ENCODE results near the gene CETP.
"Not testable (repeated sequence)": the region's sequence is repeated elsewhere in the genome, so short reads cannot be mapped to it uniquely, and the experiment has no call there.

CETP gene

GRCh38 chr16:56966093-56966475 is 4.3 kb downstream of the CETP start:
- H3K9ac ChIP-seq (ENCODE audit: low read length) = no peak overlapping the region
- peaks cover 6% of the 10 kb centered on the region for H3K4me1 ChIP-seq (ENCODE audit: insufficient read depth, low read length)

DNA sequence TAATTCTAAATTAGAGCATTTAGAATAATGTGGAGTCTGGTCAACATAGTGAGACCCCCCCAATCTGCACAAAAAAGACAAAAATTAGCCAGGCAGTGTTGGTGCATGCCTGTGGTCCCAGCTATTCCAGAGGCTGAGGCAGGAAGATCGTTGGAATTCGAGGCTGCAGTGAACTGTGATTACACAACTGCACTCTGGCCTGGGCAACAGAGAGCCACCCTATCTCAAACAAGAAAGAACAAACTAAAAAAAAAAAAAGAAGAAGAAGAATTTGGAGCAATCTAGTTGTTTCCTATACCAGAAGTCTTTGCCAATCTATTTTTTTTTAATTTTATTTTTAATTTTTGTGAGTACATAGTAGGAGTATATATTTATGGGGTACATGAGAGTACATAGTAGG is 6.0 kb downstream of the CETP start:
- peaks cover 6% of the 10 kb centered on the region for H3K4me1 ChIP-seq (ENCODE audit: insufficient read depth, low read length)
- H3K9ac ChIP-seq (ENCODE audit: low read length) = no peak overlapping the region
- no peaks in the 10 kb centered on the region for H3K36me3 ChIP-seq (ENCODE audit: insufficient read depth, low read length)
- no peaks in the 10 kb centered on the region for H3K9me3 ChIP-seq (ENCODE audit: low read length)
- H3K27me3 ChIP-seq (ENCODE audit: control insufficient read depth in 1 of 2, insufficient read depth in 2 of 2, low read length in 2 of 2) = no peaks in the 10 kb centered on the region
- no peak overlapping the region for H3K4me3 ChIP-seq (ENCODE audit: low read depth in 1 of 2, low read length in 2 of 2)
- no peak overlapping the region for H3K27ac ChIP-seq (ENCODE audit: low read depth, low read length)

More at GRCh38 chr16:56966093-56966475, 4.3 kb downstream of the CETP start:
- Histone ChIP-seq H3K27me3 (ENCODE audit: control insufficient read depth in 1 of 2, insufficient read depth in 2 of 2, low read length in 2 of 2) (no peaks in the 10 kb centered on the region), H3K9me3 (ENCODE audit: low read length) (no peaks in the 10 kb centered on the region), H3K27ac (ENCODE audit: low read depth, low read length) (no peak overlapping the region), H3K4me3 (ENCODE audit: low read depth in 1 of 2, low read length in 2 of 2) (no peak overlapping the region), H3K36me3 (ENCODE audit: insufficient read depth, low read length) (no peaks in the 10 kb centered on the region)

- H3K4me1 ChIP-seq (ENCODE audit: insufficient read depth, low read length) = peaks cover 6% of the 10 kb centered on the region
- no peaks in the 10 kb centered on the region for H3K27me3 ChIP-seq (ENCODE audit: control insufficient read depth in 1 of 2, insufficient read depth in 2 of 2, low read length in 2 of 2)
- H3K4me3 ChIP-seq (ENCODE audit: low read depth in 1 of 2, low read length in 2 of 2) = no peak overlapping the region
- no peaks in the 10 kb centered on the region for H3K36me3 ChIP-seq (ENCODE audit: insufficient read depth, low read length)
- no peaks in the 10 kb centered on the region for H3K9me3 ChIP-seq (ENCODE audit: low read length)
- H3K27ac ChIP-seq (ENCODE audit: low read depth, low read length) = no peak overlapping the region
- no peak overlapping the region for H3K9ac ChIP-seq (ENCODE audit: low read length)
Measured at GRCh38 chr16:56969769-56970168, 8.0 kb downstream of the CETP start.

DNA sequence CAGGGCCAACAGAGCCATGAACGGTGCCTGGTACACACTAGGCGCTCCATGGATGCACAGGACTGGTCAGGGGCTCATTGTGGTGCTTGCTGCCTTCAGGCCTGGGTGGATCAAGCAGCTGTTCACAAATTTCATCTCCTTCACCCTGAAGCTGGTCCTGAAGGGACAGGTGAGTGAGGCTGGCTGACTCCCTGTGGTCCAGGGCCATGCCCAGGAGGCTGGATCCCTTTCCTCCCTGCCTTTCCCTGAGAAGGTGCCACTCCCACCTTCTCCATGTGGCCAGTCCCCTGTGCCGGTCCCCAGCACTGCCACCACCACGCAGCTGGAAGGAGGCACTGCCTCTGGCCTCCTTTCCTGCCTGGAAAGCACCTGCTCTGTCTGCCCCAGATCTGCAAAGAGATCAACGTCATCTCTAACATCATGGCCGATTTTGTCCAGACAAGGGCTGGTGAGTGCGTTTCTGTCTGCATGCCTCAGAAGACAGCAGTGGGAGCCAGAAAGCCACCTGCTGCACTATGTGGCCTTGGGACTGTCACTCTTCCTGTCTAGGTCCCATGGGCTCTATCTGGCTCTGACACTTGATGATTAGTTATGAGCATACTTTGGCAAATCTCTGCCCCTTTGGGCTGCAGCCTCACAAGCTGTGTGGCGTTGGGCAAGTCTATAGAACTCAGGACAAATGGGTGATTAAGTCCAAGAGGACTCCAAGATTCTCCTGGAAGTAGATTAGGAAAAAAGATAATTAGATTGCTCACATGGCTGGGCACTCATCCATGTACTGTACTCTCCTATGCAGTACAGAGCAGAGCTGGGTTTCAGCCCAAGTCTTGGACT is 9.4 kb downstream of the CETP start:
- H3K36me3 ChIP-seq (ENCODE audit: insufficient read depth, low read length) = no peaks in the 10 kb centered on the region
- no peak overlapping the region for H3K27ac ChIP-seq (ENCODE audit: low read depth, low read length)
- no peak overlapping the region for H3K9ac ChIP-seq (ENCODE audit: low read length)
- no peaks in the 10 kb centered on the region for H3K27me3 ChIP-seq (ENCODE audit: control insufficient read depth in 1 of 2, insufficient read depth in 2 of 2, low read length in 2 of 2)
- peaks cover under 1% of the 10 kb centered on the region for H3K4me1 ChIP-seq (ENCODE audit: insufficient read depth, low read length)
- no peak overlapping the region for H3K4me3 ChIP-seq (ENCODE audit: low read depth in 1 of 2, low read length in 2 of 2)
- no peaks in the 10 kb centered on the region for H3K9me3 ChIP-seq (ENCODE audit: low read length)

GRCh38 chr16:56971768-56972043 is 10.0 kb downstream of the CETP start:
- Histone ChIP-seq H3K27me3 (ENCODE audit: control insufficient read depth in 1 of 2, insufficient read depth in 2 of 2, low read length in 2 of 2) (no peaks in the 10 kb centered on the region), H3K9me3 (ENCODE audit: low read length) (no peaks in the 10 kb centered on the region), H3K4me3 (ENCODE audit: low read depth in 1 of 2, low read length in 2 of 2) (no peak overlapping the region), H3K36me3 (ENCODE audit: insufficient read depth, low read length) (no peaks in the 10 kb centered on the region), H3K27ac (ENCODE audit: low read depth, low read length) (no peak overlapping the region), H3K9ac (ENCODE audit: low read length) (no peak overlapping the region), H3K4me1 (ENCODE audit: insufficient read depth, low read length) (no peaks in the 10 kb centered on the region)

DNA sequence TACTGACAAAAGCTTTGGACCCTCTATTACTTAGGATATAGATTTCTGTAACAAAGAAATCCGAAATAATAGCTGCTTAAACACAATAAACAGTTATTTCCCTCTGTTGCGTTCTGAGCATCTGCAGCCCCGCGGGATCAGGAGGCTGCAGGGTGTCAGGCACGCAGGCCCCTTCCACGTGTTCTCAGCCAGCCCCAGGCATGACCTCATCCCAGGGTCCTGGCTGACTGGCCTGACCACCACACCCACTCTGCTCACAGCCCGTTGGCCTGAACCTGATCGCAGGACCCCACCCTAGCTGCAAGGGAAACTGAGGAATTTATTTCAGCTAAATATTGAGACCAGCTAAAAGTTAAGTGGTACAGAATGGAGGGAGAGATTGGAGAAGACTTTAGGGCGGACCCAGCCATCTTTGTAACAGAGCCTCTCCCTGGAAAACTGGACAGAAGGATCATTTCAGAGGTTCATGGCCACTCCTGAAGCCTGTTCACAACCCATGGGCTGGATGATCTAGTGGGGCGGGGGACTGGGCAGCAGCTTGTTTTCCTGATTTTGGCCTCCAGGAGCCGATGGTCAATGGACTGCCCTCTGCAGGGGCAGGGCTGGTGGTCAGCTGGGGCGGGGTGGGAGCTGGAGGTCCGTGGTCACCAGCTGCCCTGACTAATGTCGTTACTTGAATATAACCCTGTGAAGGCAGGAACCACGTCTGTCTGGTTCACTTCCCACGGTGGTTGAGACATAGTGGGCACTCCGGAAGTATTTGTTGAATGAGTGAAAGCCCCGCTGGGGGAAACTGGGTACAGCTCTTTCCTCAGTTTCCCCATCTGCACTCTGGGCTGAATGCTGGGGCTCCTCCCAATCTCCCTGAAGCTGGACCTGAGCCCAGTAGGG is 10.9 kb downstream of the CETP start:
- H3K27ac ChIP-seq (ENCODE audit: low read depth, low read length) = no peak overlapping the region
- no peak overlapping the region for H3K4me3 ChIP-seq (ENCODE audit: low read depth in 1 of 2, low read length in 2 of 2)
- no peaks in the 10 kb centered on the region for H3K27me3 ChIP-seq (ENCODE audit: control insufficient read depth in 1 of 2, insufficient read depth in 2 of 2, low read length in 2 of 2)
- H3K4me1 ChIP-seq (ENCODE audit: insufficient read depth, low read length) = no peaks in the 10 kb centered on the region
- H3K36me3 ChIP-seq (ENCODE audit: insufficient read depth, low read length) = no peaks in the 10 kb centered on the region
- no peaks in the 10 kb centered on the region for H3K9me3 ChIP-seq (ENCODE audit: low read length)
- no peak overlapping the region for H3K9ac ChIP-seq (ENCODE audit: low read length)

DNA sequence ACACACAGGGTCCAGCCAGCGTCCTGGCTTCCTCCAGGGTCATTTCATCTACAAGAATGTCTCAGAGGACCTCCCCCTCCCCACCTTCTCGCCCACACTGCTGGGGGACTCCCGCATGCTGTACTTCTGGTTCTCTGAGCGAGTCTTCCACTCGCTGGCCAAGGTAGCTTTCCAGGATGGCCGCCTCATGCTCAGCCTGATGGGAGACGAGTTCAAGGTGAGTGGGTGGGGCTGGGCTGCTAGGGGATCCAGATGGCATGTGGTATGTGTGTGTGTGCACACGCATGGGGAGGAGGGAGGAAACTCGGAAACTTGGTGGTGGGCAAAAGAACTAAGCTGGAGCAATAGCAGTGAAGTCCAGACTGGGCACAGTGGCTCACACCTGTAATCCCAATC is 11.5 kb downstream of the CETP start:
- H3K9me3 ChIP-seq (ENCODE audit: low read length) = no peaks in the 10 kb centered on the region
- no peaks in the 10 kb centered on the region for H3K36me3 ChIP-seq (ENCODE audit: insufficient read depth, low read length)
- no peak overlapping the region for H3K27ac ChIP-seq (ENCODE audit: low read depth, low read length)
- H3K4me3 ChIP-seq (ENCODE audit: low read depth in 1 of 2, low read length in 2 of 2) = no peak overlapping the region
- H3K4me1 ChIP-seq (ENCODE audit: insufficient read depth, low read length) = no peaks in the 10 kb centered on the region
- H3K27me3 ChIP-seq (ENCODE audit: control insufficient read depth in 1 of 2, insufficient read depth in 2 of 2, low read length in 2 of 2) = no peaks in the 10 kb centered on the region
- H3K9ac ChIP-seq (ENCODE audit: low read length) = no peak overlapping the region

DNA sequence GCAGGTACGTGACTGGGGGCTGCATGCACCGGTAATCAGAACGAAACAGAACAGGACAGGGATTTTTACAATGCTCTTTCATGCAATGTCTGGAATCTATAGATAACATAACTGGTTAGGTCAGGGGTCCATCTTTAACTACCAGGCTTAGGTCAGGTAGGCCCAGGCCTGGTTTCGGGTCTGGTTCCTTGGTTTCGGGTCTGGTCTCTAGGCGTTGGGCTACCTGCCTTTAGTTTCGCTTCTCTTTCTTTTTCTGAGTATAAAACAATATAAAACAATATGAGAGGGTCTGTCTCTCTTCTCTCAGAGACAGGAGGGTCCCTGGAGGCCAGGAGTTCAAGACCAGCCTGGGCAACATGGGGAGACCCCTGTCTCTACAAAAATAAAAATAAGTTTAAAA is 12.1 kb downstream of the CETP start:
- H3K9ac ChIP-seq (ENCODE audit: low read length); H3K27me3 ChIP-seq (ENCODE audit: control insufficient read depth in 1 of 2, insufficient read depth in 2 of 2, low read length in 2 of 2); H3K9me3 ChIP-seq (ENCODE audit: low read length); H3K4me1 ChIP-seq (ENCODE audit: insufficient read depth, low read length); H3K36me3 ChIP-seq (ENCODE audit: insufficient read depth, low read length); H3K27ac ChIP-seq (ENCODE audit: low read depth, low read length); H3K4me3 ChIP-seq (ENCODE audit: low read depth in 1 of 2, low read length in 2 of 2): not testable (repeated sequence)

- Histone ChIP-seq H3K27me3 (ENCODE audit: control insufficient read depth in 1 of 2, insufficient read depth in 2 of 2, low read length in 2 of 2) (no peaks in the 10 kb centered on the region), H3K27ac (ENCODE audit: low read depth, low read length) (no peak overlapping the region), H3K4me1 (ENCODE audit: insufficient read depth, low read length) (no peaks in the 10 kb centered on the region), H3K9ac (ENCODE audit: low read length) (no peak overlapping the region), H3K9me3 (ENCODE audit: low read length) (no peaks in the 10 kb centered on the region), H3K36me3 (ENCODE audit: insufficient read depth, low read length) (no peaks in the 10 kb centered on the region), H3K4me3 (ENCODE audit: low read depth in 1 of 2, low read length in 2 of 2) (no peak overlapping the region)
Measured at GRCh38 chr16:56974549-56975300, 13.0 kb downstream of the CETP start.

- Histone ChIP-seq H3K9ac (ENCODE audit: low read length) (no peak overlapping the region), H3K27me3 (ENCODE audit: control insufficient read depth in 1 of 2, insufficient read depth in 2 of 2, low read length in 2 of 2) (no peaks in the 10 kb centered on the region), H3K4me1 (ENCODE audit: insufficient read depth, low read length) (no peaks in the 10 kb centered on the region), H3K4me3 (ENCODE audit: low read depth in 1 of 2, low read length in 2 of 2) (no peak overlapping the region), H3K36me3 (ENCODE audit: insufficient read depth, low read length) (no peaks in the 10 kb centered on the region), H3K9me3 (ENCODE audit: low read length) (no peaks in the 10 kb centered on the region), H3K27ac (ENCODE audit: low read depth, low read length) (no peak overlapping the region)
Measured at GRCh38 chr16:56975714-56976113, 14.0 kb downstream of the CETP start.

DNA sequence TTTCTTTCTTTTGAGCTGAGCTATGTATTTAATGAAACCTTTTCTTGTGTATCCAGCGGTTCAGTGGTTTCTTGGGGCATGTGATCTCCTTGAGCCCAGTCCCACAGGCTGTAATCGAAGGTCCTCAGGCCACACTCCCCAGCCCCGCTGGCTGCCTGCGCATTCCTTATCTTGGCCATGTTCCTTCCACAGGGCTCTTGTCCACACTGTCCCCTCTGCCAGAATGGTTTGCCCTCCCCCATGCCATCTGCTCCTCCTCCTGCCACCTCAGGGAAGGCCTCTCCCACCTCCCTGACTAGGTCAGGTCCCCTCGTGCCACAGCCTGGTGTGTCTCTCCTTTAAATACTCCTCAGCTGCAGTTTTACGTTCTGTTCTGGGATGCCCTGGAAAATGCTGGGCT is 15.5 kb downstream of the CETP start:
- no peaks in the 10 kb centered on the region for H3K4me1 ChIP-seq (ENCODE audit: insufficient read depth, low read length)

More for the DNA sequence above, 15.5 kb downstream of the CETP start:
- peaks cover 3% of the 10 kb centered on the region for H3K36me3 ChIP-seq (ENCODE audit: insufficient read depth, low read length)
- H3K27me3 ChIP-seq (ENCODE audit: control insufficient read depth in 1 of 2, insufficient read depth in 2 of 2, low read length in 2 of 2) = no peaks in the 10 kb centered on the region
- no peak overlapping the region for H3K9ac ChIP-seq (ENCODE audit: low read length)
- no peak overlapping the region for H3K4me3 ChIP-seq (ENCODE audit: low read depth in 1 of 2, low read length in 2 of 2)
- H3K9me3 ChIP-seq (ENCODE audit: low read length) = no peaks in the 10 kb centered on the region
- H3K27ac ChIP-seq (ENCODE audit: low read depth, low read length) = no peak overlapping the region

All from muscle layer of colon (tissue), 2 donors.